IPS DF 4.7 (cell line): ENCODE data around the gene CDC14A.
"Not testable (repeated sequence)": the region's sequence is repeated elsewhere in the genome, so short reads cannot be mapped to it uniquely, and the experiment has no call there.

Source experiments
- DNase-seq: peaks from one replicate; pipeline ENCODE4 v3.0.0-alpha.2; 2013; ENCODE audit warnings: low spot score; ENCODE audit errors: extremely low read depth

CDC14A gene

DNA sequence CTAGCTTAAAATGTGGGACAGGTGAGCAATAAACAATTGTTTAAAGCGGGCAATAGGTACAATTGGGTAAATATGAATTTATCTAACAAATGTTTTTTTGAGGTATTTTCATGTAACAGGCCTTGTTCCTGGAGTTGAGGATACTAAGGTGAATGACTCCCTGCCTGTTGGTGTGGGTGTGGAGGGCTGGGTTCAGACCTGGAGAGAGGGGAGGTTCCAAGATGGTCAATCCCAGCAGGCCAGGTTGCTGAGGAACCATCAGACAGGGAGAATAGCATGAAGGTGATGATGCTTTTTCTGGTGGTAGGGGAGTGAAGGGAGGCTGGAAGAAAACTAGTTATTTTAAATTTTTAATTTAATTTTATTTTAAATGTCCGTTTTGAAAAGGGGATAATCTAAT lies 46.3 kb downstream of the CDC14A start:
- no peak for DNase-seq

GRCh38 chr1:100400404-100400803 lies 48.1 kb downstream of the CDC14A start:
- peak; percentile 25 for DNase-seq

DNA sequence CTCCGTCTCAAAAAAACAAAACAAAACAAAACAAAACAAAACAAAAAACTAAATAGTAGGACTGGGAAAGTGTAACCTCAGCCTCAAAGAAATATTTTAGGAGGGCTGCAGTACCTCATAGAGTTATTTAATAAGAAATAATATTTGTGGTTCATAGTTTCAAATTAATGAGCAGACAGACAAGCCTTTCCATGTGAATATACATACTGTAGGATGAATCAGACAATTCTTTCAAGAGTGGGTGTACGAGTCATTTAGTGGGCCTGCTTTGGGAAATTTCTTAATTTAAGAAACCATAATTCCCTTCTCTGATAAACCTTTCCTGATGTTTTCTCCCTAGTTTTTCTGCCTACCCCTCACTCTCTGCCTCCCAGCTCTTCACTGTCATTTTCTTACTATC lies 52.5 kb downstream of the CDC14A start:
- no peak for DNase-seq

DNA sequence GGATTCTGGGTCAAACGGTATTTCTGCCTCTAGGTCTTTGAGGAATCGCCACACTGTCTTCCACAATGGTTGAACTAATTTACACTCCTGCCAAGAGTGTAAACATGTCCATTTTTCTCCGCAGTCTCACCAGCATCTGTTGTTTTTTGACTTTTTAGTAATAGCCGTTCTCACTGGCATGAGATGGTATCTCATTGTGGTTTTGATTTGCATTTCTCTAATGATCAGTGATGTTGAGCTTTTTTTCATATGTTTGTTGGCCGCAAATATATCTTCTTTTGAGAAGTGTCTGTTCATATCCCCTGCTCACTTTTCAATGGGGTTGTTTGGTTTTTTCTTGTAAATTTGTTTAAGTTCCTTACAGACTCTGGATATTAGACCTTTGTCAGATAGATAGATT lies 53.6 kb downstream of the CDC14A start:
- DNase-seq, result not testable (repeated sequence)

GRCh38 chr1:100407390-100407789 lies 55.1 kb downstream of the CDC14A start:
- DNase-seq, result not testable (repeated sequence)

GRCh38 chr1:100411019-100411418 lies 58.7 kb downstream of the CDC14A start:
- no peak for DNase-seq

DNA sequence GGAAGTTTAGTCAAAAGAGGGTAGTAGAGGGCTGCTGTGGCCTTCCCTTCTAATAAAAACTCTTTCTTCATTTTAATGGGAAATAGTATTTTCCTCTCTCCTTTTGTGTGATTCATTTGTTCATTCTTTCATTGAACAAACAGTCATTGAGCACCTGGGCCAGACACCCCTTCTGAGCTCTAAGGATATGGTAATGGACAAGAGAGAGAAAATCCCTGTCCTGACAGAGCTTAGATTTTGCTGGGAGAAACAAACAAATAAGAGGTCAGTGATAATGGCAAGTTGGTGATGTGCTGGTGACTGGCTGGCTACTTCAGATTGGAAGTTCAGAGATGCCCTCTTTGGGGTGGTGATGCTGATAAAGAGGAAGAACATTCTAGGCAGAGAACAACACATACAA lies 59.3 kb downstream of the CDC14A start:
- no peak for DNase-seq

DNA sequence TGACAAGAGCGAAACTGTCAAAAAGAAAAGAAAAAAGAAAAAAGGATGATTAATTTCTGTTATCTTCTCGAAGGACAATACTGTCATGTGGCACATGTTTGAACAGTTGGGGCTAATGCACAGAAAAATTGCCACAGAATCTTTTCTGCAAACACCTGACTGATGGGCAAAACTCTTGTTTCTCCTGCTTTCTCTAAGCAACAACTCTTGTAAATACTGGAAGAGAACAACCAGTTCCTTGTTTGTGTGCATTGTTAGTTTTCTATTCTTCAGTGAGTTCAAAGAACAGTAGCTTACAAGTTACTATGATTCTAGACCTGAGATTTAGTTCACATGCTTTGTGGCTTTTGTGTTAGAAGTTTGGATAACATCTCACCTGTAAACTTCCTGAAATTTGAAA lies 60.7 kb downstream of the CDC14A start:
- DNase-seq, result no peak

DNA sequence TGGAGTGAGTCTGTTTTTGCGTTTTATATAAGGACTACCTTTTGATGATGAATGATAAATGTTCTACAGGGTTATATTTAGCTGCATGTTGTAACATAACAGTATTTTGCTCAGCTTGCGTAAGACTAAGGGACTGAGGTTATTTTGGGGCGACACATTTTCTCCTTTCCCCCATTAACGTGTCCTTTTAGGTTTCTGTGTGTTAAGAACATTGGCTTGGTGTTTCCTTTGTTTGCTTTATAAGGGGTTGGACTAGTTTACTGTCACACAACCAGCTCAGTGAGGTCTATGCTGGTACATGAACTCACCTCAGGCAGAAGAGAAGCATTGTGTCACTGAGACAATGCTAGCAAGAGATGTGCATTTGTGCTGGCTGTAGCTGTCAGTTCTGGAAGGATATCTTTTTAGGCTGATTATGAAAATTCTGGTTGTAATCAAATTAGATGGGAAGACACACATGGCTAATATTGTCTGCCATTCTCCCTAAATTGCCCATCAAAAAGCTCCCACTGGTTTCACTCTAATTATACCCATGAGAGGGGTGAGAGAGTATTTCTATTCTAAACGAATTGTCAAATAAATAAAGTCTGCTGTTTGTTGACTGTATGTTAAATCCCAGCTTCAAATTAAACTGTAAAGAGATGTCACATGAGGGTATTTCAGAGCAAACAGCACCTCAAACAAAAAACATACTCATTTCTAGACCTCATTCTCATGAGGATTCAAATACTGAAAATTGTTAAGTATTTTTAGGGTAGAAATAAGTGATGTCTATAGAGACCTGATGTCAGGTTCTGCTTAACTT lies 62.6 kb downstream of the CDC14A start:
- DNase-seq, result no peak

GRCh38 chr1:100415498-100415778 lies 63.1 kb downstream of the CDC14A start:
- DNase-seq, result no peak

- DNase-seq, result no peak
Measured at GRCh38 chr1:100419072-100419471, 66.8 kb downstream of the CDC14A start.

DNA sequence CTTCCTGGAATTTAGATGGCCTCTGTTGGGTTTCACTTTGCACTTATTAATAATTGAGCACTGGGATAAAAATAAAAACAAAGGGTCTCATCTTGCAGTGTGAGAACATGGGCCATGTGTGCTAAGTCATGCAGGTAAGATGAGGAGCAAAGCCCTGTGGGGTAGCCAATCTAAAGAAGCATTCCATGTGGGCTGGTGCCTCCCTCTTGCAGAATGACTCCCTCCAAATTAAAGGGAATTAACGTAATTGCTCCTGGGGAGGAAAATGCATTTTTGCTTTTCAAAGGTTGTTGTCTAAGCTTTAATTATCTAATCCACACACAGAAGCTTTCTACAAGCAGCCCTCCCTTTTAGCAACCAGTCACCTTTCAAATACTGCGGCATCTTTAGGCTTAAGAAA lies 69.8 kb downstream of the CDC14A start:
- no peak for DNase-seq

DNA sequence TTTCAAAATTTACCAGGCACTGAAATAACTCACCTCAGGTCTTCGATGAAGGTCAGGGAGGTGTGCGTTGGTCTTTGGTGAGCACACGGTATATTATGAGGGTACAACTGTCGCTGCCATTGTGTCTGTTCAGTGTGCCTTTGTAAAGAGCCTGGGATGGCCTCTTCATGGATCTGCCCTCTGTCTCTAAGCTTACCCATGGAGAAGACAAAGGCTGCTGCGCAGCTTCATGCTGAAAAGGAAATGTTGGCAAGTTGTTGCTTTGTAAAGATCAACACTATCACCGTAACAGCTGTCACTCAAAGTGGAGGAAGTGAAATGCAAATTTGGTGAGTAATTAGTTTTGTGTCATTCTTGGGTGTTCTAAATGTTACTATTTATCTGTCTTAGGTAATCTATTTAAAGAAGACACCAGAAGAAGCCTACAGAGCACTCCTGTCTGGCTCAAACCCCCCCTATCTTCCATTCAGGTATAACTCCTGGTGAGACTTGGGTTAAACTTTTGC lies 71.6 kb downstream of the CDC14A start:
- no peak for DNase-seq

DNA sequence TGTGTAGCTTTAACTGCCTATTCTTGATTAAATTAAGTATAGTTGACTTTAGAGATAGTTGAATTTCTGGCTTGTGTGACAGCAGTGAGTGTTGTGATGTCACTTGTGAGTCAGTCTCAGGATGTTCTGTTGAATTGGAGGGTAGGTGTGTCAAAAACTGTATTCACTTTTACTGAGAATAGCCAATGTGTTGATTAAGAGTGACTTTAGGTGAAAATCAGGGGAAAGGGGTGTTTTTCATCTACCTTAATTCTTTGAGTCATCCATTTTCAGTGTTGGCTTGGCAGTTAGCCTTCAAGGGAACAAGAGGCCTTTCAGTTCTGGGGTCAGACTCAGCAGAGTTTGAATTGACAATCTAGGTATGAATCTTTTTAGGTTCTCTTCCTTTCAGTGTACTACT lies 75.9 kb downstream of the CDC14A start:
- DNase-seq, result no peak

- no peak for DNase-seq
Measured at GRCh38 chr1:100430325-100430756, 78.0 kb downstream of the CDC14A start.

DNA sequence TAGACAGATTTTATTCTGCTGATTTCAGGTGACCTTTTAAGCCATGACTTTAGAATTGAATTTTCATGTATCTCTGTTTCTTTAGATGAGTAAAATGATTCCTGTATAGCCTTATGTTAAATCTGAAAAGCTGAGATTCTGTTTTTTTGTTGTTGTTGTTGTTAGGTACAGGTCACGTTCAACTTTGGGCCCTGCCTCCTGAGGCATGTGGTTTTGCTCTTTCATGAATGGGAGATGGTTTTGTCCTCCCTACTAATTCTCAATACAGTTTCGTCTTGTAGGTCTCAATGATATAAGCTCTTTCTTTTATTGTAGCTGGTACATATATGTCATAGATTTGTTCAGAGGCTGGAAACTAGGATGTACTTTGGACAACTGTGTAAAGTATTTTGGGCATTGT lies 79.6 kb downstream of the CDC14A start:
- DNase-seq, result no peak

GRCh38 chr1:100433563-100433962 lies 81.3 kb downstream of the CDC14A start:
- DNase-seq, result no peak

DNA sequence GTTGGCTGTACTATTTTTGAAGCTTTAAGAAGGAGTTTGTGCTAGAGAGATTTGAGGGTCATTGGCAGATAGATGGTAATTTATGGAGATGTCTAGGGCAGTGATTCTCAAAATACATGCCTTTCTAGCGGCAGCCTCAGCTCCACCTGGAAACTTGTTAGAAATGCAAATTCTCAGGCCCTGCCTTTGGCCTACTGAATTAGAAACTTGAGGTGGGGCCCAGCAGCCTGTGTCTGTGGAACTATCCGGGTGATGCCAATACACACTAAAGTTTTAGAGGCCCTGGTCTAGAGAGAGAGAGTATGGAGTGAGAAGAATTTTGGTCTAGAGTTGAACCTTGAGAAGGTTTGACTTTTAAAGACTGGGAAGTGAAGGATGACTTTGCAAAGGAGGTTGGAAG lies 82.5 kb downstream of the CDC14A start:
- DNase-seq, result no peak

GRCh38 chr1:100438375-100438774 lies 86.1 kb downstream of the CDC14A start:
- no peak for DNase-seq

DNA sequence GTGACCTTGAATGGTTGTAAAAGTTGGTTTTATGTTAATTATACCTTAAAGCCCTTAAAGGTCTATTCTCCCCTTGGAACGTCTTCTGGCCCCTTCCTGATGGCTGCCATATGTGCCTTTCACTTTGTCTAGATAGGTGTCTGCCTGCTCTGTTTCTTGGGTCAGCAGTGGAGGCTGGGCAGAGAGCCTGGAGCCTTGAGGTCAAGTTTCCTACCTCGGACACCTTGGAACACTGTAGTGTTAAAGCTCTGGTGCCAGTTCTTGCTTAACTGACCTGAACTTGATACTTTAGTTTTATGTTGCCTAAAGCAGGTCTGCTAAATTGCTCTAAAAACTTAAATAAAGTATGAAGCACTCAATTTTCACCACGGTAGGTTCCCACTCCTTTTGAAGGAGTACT lies 86.5 kb downstream of the CDC14A start:
- no peak for DNase-seq

GRCh38 chr1:100440075-100440809 lies 87.9 kb downstream of the CDC14A start:
- DNase-seq, result no peak

- no peak for DNase-seq
Measured at GRCh38 chr1:100441146-100441545, 88.8 kb downstream of the CDC14A start.

DNA sequence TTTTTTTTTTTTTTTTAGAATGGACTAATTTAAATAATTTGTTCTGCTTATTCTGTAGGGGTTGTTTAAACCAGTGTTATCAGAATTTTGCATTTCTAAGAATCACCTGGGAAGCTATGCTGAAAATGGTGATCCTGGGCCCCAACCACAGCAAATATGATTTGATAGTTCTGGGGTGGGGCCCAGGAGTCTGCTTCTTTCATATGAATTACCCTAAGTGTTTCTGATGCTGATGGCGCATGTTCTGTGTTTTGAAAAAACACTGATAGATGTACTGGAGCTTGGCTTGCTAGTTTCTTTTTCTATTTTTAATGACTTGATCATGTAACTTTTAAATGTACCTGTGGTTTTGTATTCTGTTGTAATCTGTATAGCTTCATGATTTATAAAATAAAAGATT lies 89.3 kb downstream of the CDC14A start:
- DNase-seq, result no peak
